KOPT-K1 (cell line): ENCODE measurements around the gene RHOJ.

Experiments used
- H3K27ac ChIP-seq: fragments of 200-600 bp; sonication (generic); 2 replicates; pipeline ENCODE4 v1.5.1; 2016; ENCODE audit warnings: antibody characterized with exemption, mild to moderate bottlenecking, low read depth, low read length; ENCODE audit not compliant: poor library complexity, severe bottlenecking
- H3K36me3 ChIP-seq: fragments of 200-600 bp; sonication (generic); 2 replicates; pipeline ENCODE4 v1.5.1; 2017; ENCODE audit warnings: antibody characterized with exemption, mild to moderate bottlenecking, low read length, moderate library complexity; ENCODE audit not compliant: insufficient read depth
- H3K9me3 ChIP-seq: fragments of 200-600 bp; sonication (generic); 2 replicates; pipeline ENCODE4 v1.5.1; 2017; ENCODE audit warnings: antibody characterized with exemption, low read length, mild to moderate bottlenecking; ENCODE audit not compliant: insufficient read depth, poor library complexity, severe bottlenecking

RHOJ gene

GRCh38 chr14:63192085-63192484, 12.2 kb upstream of the RHOJ start:
- H3K27ac ChIP-seq: no peak overlapping the region
- no peaks in the 10 kb centered on the region for H3K36me3 ChIP-seq
- peaks cover 8% of the 10 kb centered on the region for H3K9me3 ChIP-seq

DNA sequence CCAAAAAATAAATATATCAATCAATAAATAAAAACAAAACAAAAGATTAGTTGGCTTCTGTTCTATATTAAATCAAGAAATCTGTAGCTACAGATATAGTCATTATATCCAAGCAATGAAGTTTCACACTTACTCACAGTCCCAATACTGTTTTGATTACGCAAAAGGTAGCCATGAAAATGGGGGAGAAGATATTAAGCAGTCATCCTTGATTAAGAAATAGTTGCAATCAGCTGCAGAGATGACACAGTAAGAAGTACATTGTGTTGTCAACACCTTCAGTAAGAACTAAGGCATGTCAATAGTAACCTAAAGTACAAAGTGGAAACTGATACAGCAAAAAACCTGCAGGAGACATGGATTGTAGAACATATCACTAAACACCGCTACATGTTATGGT, 11.0 kb upstream of the RHOJ start:
- Histone ChIP-seq H3K9me3 (peaks cover 8% of the 10 kb centered on the region), H3K27ac (no peak overlapping the region), H3K36me3 (no peaks in the 10 kb centered on the region)

GRCh38 chr14:63200035-63200740, 4.1 kb upstream of the RHOJ start:
- no peaks in the 10 kb centered on the region for H3K36me3 ChIP-seq

GRCh38 chr14:63200767-63201166, 3.5 kb upstream of the RHOJ start:
- Histone ChIP-seq H3K36me3 (no peaks in the 10 kb centered on the region), H3K27ac (no peak overlapping the region), H3K9me3 (no peaks in the 10 kb centered on the region)

More at GRCh38 chr14:63200035-63200740, 4.1 kb upstream of the RHOJ start:
- Histone ChIP-seq H3K27ac (no peak overlapping the region), H3K9me3 (no peaks in the 10 kb centered on the region)

- Histone ChIP-seq H3K9me3 (no peaks in the 10 kb centered on the region), H3K36me3 (no peaks in the 10 kb centered on the region), H3K27ac (no peak overlapping the region)
Measured at GRCh38 chr14:63203015-63203414, 1.2 kb upstream of the RHOJ start.

DNA sequence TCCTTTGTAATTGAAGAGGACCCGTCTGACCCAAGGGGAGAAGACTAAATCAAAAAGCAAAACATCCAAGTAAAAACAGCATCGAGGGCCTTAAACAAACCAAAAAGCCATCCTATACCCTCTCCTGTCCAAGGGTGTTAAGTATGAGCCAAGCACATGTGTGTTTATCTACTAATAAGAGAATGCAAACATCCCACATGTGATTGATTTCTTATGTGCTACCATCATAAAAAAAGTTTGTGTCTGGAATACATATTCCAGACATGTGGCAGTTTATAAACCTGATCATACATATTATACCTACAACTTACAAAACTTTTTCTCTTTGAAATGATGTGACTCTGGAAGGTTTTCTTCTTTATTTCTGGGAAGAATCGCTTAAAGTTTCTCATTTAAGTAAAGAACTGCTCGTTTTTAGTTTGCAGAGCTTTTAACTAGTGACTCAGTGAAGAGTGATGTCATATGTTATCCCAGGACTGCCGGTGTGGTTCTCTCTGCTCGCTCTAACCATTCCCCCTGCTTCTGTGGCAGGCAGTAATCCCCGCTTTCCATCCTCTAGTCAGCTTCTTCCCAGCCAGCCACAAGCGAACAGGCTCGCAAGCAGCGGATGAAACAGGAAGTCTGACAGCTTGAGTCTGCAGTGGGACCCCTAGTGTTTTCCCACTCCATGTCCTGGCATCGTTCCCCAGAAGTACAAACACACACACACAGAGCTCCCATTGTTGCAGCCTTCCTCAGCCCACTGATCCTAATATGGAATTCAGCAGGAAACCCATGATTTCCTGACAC, 431 bp upstream of the RHOJ start:
- no peaks in the 10 kb centered on the region for H3K36me3 ChIP-seq
- no peaks in the 10 kb centered on the region for H3K9me3 ChIP-seq
- no peak overlapping the region for H3K27ac ChIP-seq

DNA sequence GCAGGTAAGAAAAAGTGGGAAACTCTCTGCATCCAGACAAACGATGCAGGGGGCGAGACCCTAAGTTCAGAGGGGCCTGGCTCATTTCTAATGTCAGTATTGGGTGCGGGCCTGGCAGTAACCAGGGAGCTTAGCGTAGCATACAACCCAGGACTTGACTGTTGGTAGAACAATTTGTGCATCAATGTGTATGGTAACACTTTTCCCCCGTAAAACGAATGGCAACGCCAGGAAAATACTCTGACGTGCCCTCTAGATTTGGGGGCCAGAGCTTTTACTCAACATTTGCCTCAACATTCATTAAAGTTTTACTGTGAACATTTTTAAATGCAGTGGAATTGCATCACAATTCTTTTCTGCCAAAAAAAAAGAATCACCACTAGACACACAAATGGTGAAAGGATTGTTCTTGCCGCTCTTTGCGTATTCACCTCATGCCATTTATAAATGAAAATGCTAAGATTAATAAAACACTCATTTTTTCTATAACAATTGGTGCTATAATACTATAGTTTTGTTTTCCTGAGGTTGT, 867 bp downstream of the RHOJ start:
- Histone ChIP-seq H3K36me3 (no peaks in the 10 kb centered on the region), H3K27ac (no peak overlapping the region), H3K9me3 (no peaks in the 10 kb centered on the region)

DNA sequence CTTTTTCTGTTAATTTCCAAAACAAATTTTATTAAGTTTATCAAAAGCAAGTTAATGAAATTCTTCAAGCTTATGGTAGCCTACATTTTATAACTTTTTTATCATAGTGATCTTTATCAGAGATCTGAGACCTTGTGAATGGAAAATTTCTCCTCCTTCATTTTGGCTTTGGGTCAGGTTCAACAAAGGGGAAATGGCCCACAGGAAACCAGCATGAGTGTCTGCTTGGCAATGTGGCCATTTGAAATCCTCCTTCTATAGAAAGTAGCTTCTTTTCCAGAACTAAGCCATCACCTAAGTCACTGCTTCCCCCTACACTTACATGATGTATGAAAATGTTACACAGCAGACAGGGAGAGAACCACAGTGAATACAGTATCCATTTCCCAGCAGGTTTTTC, 1.6 kb downstream of the RHOJ start:
- H3K9me3 ChIP-seq: no peaks in the 10 kb centered on the region
- no peaks in the 10 kb centered on the region for H3K36me3 ChIP-seq
- H3K27ac ChIP-seq: no peak overlapping the region

DNA sequence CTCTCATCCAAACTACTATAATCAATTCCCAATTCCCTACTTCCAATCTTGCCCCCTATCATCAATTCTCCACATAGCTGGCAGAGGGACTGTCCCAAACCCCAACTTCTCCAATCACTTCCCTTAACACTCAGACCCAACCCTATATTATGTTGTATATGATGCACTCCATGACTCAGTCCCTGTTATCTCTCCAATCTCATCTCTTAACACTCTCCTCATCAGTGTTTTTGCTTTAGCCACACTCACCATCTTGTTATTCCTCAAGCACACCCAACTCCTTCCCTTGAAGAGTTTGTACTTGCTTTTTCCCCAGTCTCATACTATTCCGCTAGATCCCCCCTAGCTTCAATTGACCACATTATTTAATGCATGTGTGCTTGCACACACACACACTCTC, 4.9 kb downstream of the RHOJ start:
- Histone ChIP-seq H3K27ac (no peak overlapping the region), H3K9me3 (no peaks in the 10 kb centered on the region), H3K36me3 (no peaks in the 10 kb centered on the region)

- H3K27ac ChIP-seq: no peak overlapping the region
Measured at GRCh38 chr14:63210812-63211211, 6.6 kb downstream of the RHOJ start.

DNA sequence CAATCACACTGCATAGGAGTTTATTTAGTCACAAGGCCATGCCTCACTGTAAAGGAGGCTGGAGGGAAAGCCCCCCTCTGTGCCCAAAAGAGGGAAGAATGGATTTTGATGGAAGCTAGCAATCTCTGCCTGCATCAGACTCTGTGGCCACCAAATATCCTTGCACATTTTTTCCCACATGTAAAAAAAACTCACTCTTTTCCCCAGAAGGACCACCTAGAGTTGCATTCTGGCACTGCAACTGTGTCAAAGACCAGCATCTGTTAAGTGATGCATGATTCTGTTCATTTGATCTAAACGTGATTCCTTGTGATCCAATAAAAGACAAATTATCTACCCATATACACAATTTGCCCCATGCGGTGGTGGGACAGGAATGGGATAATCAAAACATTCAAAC, 8.0 kb downstream of the RHOJ start:
- H3K27ac ChIP-seq: no peak overlapping the region
- no peaks in the 10 kb centered on the region for H3K9me3 ChIP-seq
- no peaks in the 10 kb centered on the region for H3K36me3 ChIP-seq

More at GRCh38 chr14:63210812-63211211, 6.6 kb downstream of the RHOJ start:
- H3K36me3 ChIP-seq: no peaks in the 10 kb centered on the region
- H3K9me3 ChIP-seq: no peaks in the 10 kb centered on the region

DNA sequence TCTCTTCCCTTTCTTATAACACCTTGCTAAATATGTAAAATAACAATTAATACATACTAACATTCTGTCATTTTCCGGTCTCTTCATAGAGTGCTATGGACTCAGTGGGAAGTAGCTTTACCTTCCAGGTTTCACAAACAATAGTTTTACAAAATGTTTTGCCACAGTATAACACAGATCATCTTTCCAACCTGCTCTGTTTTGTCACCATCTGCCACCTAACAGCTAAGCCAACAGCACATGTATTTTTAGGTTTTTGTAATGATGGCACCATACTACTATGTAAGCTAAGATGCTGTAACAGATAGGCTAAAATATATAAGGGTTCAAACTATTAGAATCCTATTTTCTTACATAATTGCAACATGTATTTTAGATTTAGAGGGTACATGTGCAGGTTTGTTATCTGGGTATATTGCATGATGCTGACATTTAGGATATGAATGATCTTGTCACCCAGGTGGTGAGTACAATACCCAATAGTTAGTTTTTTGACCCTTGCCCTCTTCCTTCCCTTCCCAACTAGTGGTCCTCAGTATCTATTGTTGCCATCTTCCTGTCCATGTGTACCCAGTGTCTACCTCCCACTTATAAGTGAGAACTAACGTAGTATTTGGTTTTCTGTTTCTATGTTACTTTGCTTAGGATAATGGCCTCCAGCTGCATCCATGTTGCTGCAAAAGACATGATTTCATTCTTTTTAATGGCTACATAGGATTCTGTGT, 8.7 kb downstream of the RHOJ start:
- Histone ChIP-seq H3K27ac (no peak overlapping the region), H3K36me3 (no peaks in the 10 kb centered on the region), H3K9me3 (no peaks in the 10 kb centered on the region)

DNA sequence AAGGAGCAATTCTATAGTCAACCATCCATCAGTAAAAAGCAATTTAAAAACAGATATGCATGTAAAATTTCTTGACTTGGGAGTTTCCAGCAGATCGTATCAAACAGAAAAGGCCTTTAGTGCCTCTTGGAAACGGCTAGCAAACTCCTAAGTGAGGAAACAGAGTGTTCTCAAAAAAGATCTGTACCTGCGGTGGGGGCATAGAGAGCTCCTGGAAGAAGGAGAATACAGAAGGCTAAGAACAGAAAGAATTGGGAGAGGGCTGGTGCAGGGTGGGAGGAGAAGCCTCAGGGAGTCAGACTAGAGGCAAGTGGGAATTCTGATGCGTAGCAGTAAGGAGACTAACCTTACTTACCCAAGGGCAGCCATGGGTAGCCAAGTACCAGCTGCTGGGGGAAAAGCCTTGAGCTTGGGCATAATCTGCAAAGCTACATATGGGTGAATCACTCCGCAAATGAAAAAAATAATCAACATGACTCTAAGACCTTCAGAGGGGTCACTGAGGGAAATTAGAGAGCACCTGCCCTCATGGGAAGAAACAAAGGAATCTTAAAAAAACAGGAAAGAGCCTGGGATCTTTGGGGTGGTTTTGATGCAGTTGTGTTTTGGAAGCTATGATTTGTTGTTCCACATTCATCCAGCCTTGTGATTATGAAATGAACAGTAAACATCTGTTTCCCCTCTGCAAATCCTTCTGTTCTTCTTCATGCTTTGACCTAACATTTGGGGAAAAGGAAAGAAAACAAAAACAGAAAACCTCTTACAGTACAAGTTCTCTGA, 10.4 kb downstream of the RHOJ start:
- Histone ChIP-seq H3K9me3 (no peaks in the 10 kb centered on the region), H3K27ac (no peak overlapping the region), H3K36me3 (no peaks in the 10 kb centered on the region)

- Histone ChIP-seq H3K36me3 (no peaks in the 10 kb centered on the region), H3K9me3 (no peaks in the 10 kb centered on the region), H3K27ac (no peak overlapping the region)
Measured at GRCh38 chr14:63220526-63220925, 16.3 kb downstream of the RHOJ start.
